ENCODE data around the gene IGSF21. TPM values are rescaled to one million over a fixed set of nuclear protein-coding genes. Genes with fewer than 3 reads are reported as not detected.

IGSF21 gene
- total RNA-seq, 1 donor from 2014 or later = not detected

DNA sequence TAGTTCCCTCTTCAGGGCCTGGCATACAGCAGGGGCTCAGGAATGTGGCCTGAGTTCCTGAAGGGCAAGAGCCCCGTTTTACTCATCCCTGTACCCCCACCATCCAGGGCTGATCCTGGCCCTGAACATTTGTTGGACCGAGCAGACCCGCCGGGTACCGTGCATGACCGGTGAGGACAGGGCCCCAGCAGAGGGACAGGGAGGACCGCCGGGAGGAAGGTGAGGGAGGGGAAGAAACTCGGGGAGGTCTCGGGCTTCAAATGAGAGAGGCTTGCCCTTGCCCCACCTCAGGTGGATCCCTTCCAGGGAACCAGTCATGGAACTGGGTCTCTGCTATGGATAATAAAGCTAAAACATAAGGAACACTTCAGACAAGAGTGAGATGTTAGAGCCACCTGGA, 205.4 kb downstream of the IGSF21 start:
- DNase-seq (ENCODE audit: low read depth) = no peak
- no peak for TF ChIP-seq CTCF (conservative IDR thresholded peaks at IDR 0.05; ENCODE audit: low read depth, low read length)
- H3K4me3 ChIP-seq (ENCODE audit: low read depth, low read length) = no peak overlapping the region

DNA sequence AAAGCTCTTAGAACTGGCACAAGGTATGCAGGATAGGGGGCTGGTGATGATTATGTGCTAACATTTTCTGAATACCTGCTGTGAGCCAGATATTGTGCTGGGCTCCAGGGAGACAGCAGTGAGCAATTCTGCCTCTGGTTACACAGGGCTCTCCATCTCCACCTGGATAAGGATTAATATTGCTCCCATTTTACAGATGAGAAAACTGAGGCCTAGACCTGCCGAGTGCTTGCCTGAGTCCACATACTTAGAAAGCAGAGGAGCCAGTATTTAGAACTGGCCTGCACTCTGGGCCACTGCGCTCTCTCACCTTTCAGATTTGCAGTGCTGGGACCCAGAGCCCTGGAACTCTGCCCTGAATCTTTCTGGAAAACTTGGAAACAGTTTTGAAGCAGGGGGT, 205.9 kb downstream of the IGSF21 start:
- no peak for TF ChIP-seq CTCF (conservative IDR thresholded peaks at IDR 0.05; ENCODE audit: low read depth, low read length)
- no peak for DNase-seq (ENCODE audit: low read depth)
- H3K4me3 ChIP-seq (ENCODE audit: low read depth, low read length) = no peak overlapping the region

DNA sequence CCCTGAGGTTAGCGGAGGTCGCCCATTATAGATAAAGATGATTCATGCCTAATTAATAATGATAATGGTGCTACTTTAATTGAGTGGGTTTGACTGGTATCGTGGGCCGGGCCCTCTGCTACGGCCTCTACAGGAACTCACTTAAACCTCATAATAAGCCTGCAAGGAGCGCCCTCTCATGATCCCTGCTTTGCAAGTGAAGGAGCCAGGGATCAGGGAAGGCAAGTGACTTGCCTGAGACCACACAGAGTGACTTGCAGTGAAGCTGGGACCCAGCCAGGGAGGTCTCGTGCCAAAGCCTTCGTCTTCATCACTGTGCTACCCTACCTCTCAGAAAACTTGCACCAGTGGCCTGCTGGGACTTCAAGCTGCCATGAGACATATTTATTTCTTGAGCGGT, 206.8 kb downstream of the IGSF21 start:
- no peak overlapping the region for H3K4me3 ChIP-seq (ENCODE audit: low read depth, low read length)
- DNase-seq (ENCODE audit: low read depth) = no peak
- TF ChIP-seq CTCF (conservative IDR thresholded peaks at IDR 0.05; ENCODE audit: low read depth, low read length) = no peak

- DNase-seq (ENCODE audit: low read depth) = no peak
- no peak overlapping the region for H3K4me3 ChIP-seq (ENCODE audit: low read depth, low read length)
- TF ChIP-seq CTCF (conservative IDR thresholded peaks at IDR 0.05; ENCODE audit: low read depth, low read length) = no peak
Observed at GRCh38 chr1:18315449-18315848, 207.9 kb downstream of the IGSF21 start.

DNA sequence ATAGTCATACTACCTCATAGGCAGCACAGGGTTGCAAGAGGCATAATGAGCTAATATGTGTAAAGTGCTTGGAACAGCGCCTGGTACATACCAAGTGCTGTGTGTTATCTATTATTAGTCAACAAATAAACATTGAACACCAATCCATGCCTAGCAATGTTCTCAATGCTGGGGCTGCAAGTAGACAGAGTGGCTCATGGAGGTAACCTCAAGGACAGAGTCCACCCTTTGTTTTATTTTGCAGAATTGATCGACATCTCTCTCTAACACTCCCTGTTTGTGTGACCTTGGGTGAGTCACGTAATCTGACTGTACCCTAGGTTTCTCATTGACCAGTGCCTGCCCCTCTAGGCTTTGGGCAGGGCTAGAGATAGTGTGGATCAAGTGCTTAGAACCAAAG, 209.2 kb downstream of the IGSF21 start:
- DNase-seq (ENCODE audit: low read depth) = no peak
- no peak overlapping the region for H3K4me3 ChIP-seq (ENCODE audit: low read depth, low read length)
- TF ChIP-seq CTCF (conservative IDR thresholded peaks at IDR 0.05; ENCODE audit: low read depth, low read length) = no peak

DNA sequence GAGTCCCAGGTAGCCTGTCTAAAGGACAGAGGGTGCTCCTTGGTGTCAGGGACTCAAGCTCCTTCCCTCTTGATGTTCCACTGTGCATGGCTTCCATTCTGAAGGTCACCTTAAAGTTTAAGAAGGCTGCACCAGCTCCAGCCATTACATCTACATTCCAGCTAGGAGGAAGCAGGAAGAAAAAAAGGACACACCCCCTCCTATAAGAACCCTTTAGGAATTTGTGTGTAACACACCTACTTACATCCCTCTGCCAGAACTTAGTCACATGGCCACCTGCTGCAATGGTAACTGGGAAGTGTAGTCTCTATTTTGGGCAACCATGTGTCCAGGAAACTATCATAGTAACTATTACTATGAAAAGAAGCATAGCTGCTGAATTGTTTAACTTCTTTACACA, 211.5 kb downstream of the IGSF21 start:
- DNase-seq (ENCODE audit: low read depth) = no peak
- no peak overlapping the region for H3K4me3 ChIP-seq (ENCODE audit: low read depth, low read length)

More for the DNA sequence above, 211.5 kb downstream of the IGSF21 start:
- TF ChIP-seq CTCF (conservative IDR thresholded peaks at IDR 0.05; ENCODE audit: low read depth, low read length) = no peak
